Activated CD8-positive, alpha-beta memory T cell treated with anti-CD3 and anti-CD28 coated beads for 48 hours (primary cell): ENCODE data around the gene CCT3.
"Not testable (repeated sequence)": the region's sequence is repeated elsewhere in the genome, so short reads cannot be mapped to it uniquely, and the experiment has no call there.

Experiments used
- DNase-seq, 3 experiments: peaks; one replicate each; pipeline ENCODE4 v3.0.0-alpha.2; 2020; ENCODE audit warnings: low read depth in 2 of 3, low spot score in 2 of 3

Gene CCT3

GRCh38 chr1:156337052-156337887, 822 bp downstream of the CCT3 start:
- DNase-seq, result no peak

- no peak for DNase-seq
Measured at GRCh38 chr1:156336242-156336641, 1.9 kb downstream of the CCT3 start.

- DNase-seq, result not testable (repeated sequence)
Measured at GRCh38 chr1:156323179-156323578, 14.9 kb downstream of the CCT3 start.

- no peak for DNase-seq
Measured at GRCh38 chr1:156320560-156320959, 17.5 kb downstream of the CCT3 start.

GRCh38 chr1:156319664-156320063, 18.4 kb downstream of the CCT3 start:
- DNase-seq, result no peak

- DNase-seq, result no peak
Measured at GRCh38 chr1:156316909-156317308, 21.2 kb downstream of the CCT3 start.

- no peak for DNase-seq
Measured at GRCh38 chr1:156310962-156311361, 27.1 kb downstream of the CCT3 start.

GRCh38 chr1:156308078-156308477, 30.0 kb downstream of the CCT3 start:
- no peak for DNase-seq

- DNase-seq, result no peak
Measured at GRCh38 chr1:156305215-156305614, 32.9 kb downstream of the CCT3 start.

- DNase-seq, result no peak
Measured at GRCh38 chr1:156303241-156303640, 34.9 kb downstream of the CCT3 start.

- no peak for DNase-seq
Measured at GRCh38 chr1:156298852-156299357, 39.2 kb downstream of the CCT3 start, which contains the start of gene VHLL. VHLL (minus strand) TSS chr1:156299307; CDS start chr1:156299189, 118 bp downstream.

GRCh38 chr1:156295391-156295947, 42.6 kb downstream of the CCT3 start, which contains the start of gene GLMP:
GLMP (minus strand) TSS chr1:156295679; CDS start chr1:156295645, 34 bp downstream.
- no peak for DNase-seq

GRCh38 chr1:156293895-156294294, 44.2 kb downstream of the CCT3 start:
- DNase-seq, result no peak

- DNase-seq, result no peak
Measured at GRCh38 chr1:156293098-156293434, 45.0 kb downstream of the CCT3 start.

- no peak for DNase-seq
Measured at GRCh38 chr1:156291226-156292061, 46.6 kb downstream of the CCT3 start.

- no peak for DNase-seq
Measured at GRCh38 chr1:156289857-156290256, 48.2 kb downstream of the CCT3 start.

- DNase-seq, result no peak
Measured at GRCh38 chr1:156286061-156286460, 52.0 kb downstream of the CCT3 start.

- DNase-seq, result no peak
Measured at GRCh38 chr1:156285437-156285836, 52.7 kb downstream of the CCT3 start.

- DNase-seq, result no peak
Measured at GRCh38 chr1:156284757-156285156, 53.3 kb downstream of the CCT3 start.

- DNase-seq, result no peak
Measured at GRCh38 chr1:156284112-156284511, 54.0 kb downstream of the CCT3 start, which contains the start of gene TMEM79. TMEM79 (plus strand) TSS chr1:156284325; CDS start chr1:156285227, 902 bp downstream.

- DNase-seq, result no peak
Measured at GRCh38 chr1:156283521-156283920, 54.6 kb downstream of the CCT3 start.
